ENCODE data around the gene NDUFS4. TPM values are rescaled to one million over a fixed set of nuclear protein-coding genes. Genes with fewer than 3 reads are reported as not detected.

The NDUFS4 gene
- total RNA-seq, 1 experiment from 2014 or later: 72.6 TPM

GRCh38 chr5:53568871-53569270 is 8.4 kb downstream of the NDUFS4 start:
- intact Hi-C loops (cut with micrococcal nuclease): loop anchor here (10.0 kb wide), 1 partner anchor 84 kb away; the partner anchor contains the start of gene FST
- Histone ChIP-seq H3K4me2 (ENCODE audit: low read length) (no peak overlapping the region), H3K27ac (ENCODE audit: low read length) (no peak overlapping the region), H3K4me1 (ENCODE audit: insufficient read depth, low read length) (peaks cover 8% of the 10 kb centered on the region; the same call in 1 of the 2 replicates), H3K9ac (ENCODE audit: low read length) (no peak overlapping the region), H3K4me3 (ENCODE audit: low read length) (no peak overlapping the region), H4K20me1 (ENCODE audit: low read length) (no peaks in the 10 kb centered on the region), H2AFZ (ENCODE audit: low read length) (no peak overlapping the region), H3K36me3 (ENCODE audit: low read depth, low read length) (no peaks in the 10 kb centered on the region), H3K9me2 (replicated peaks; ENCODE audit: low read length) (no peaks in the 10 kb centered on the region), H3K79me2 (ENCODE audit: low read length) (peaks cover 92% of the 10 kb centered on the region), H3K27me3 (ENCODE audit: low read length) (no peaks in the 10 kb centered on the region), H3F3A (ENCODE audit: low read length, unreplicated experiment) (no peaks in the 10 kb centered on the region), H3K9me3 (ENCODE audit: low read length) (no peaks in the 10 kb centered on the region)
- DNase-seq (no peak), ATAC-seq (0 out of 2 replicates have a peak, but pooled peaks have one; percentile 22)
- ChIA-PET POLR2A (ENCODE audit: unreplicated experiment) (no interaction called here), CTCF (no interaction called here)
- TF ChIP-seq EZH2 (IDR thresholded peaks at IDR 0.05; ENCODE audit: low read length, unreplicated experiment) (no peak), CTCF (conservative IDR thresholded peaks at IDR 0.05; ENCODE audit: low read depth, low read length) (no peak), EZH2phosphoT487 (IDR thresholded peaks at IDR 0.05; ENCODE audit: borderline replicate concordance, low read length) (no peak)
- BruUV-seq (replicated peaks): no TSS peak

- no peak overlapping the region for H3K4me3 ChIP-seq (ENCODE audit: low read length)
- peaks cover 8% of the 10 kb centered on the region; the same call in 1 of the 2 replicates for H3K4me1 ChIP-seq (ENCODE audit: insufficient read depth, low read length)
- intact Hi-C loops (cut with micrococcal nuclease): loop anchor here (10.0 kb wide), 1 partner anchor 85 kb away; the partner anchor contains the start of gene FST
- H4K20me1 ChIP-seq (ENCODE audit: low read length): no peaks in the 10 kb centered on the region
- H3K27ac ChIP-seq (ENCODE audit: low read length): no peak overlapping the region
- peaks cover 92% of the 10 kb centered on the region for H3K79me2 ChIP-seq (ENCODE audit: low read length)
- no TSS peak for BruUV-seq (replicated peaks)
- H3K27me3 ChIP-seq (ENCODE audit: low read length): no peaks in the 10 kb centered on the region
- H3K9ac ChIP-seq (ENCODE audit: low read length): no peak overlapping the region
- H2AFZ ChIP-seq (ENCODE audit: low read length): no peak overlapping the region
- ChIA-PET CTCF (no interaction called here), POLR2A (ENCODE audit: unreplicated experiment) (no interaction called here)
- TF ChIP-seq EZH2phosphoT487 (IDR thresholded peaks at IDR 0.05; ENCODE audit: borderline replicate concordance, low read length) (no peak), EZH2 (IDR thresholded peaks at IDR 0.05; ENCODE audit: low read length, unreplicated experiment) (no peak), CTCF (conservative IDR thresholded peaks at IDR 0.05; ENCODE audit: low read depth, low read length) (no peak)
- ATAC-seq: no peak; the same call in 1 of the 2 replicates
- H3K9me3 ChIP-seq (ENCODE audit: low read length): no peaks in the 10 kb centered on the region
- no peaks in the 10 kb centered on the region for H3F3A ChIP-seq (ENCODE audit: low read length, unreplicated experiment)
- no peak for DNase-seq
- no peaks in the 10 kb centered on the region for H3K9me2 ChIP-seq (replicated peaks; ENCODE audit: low read length)
- H3K4me2 ChIP-seq (ENCODE audit: low read length): no peak overlapping the region
- no peaks in the 10 kb centered on the region for H3K36me3 ChIP-seq (ENCODE audit: low read depth, low read length)
Measured at GRCh38 chr5:53569453-53569852, 9.0 kb downstream of the NDUFS4 start.

- Histone ChIP-seq H3K27ac (ENCODE audit: low read length) (no peak overlapping the region), H4K20me1 (ENCODE audit: low read length) (no peaks in the 10 kb centered on the region), H3K9me2 (replicated peaks; ENCODE audit: low read length) (no peaks in the 10 kb centered on the region), H3K9me3 (ENCODE audit: low read length) (no peaks in the 10 kb centered on the region), H3K4me1 (ENCODE audit: insufficient read depth, low read length) (peaks cover 8% of the 10 kb centered on the region; the same call in 1 of the 2 replicates), H3F3A (ENCODE audit: low read length, unreplicated experiment) (no peaks in the 10 kb centered on the region), H2AFZ (ENCODE audit: low read length) (no peak overlapping the region), H3K36me3 (ENCODE audit: low read depth, low read length) (no peaks in the 10 kb centered on the region), H3K4me2 (ENCODE audit: low read length) (no peak overlapping the region), H3K27me3 (ENCODE audit: low read length) (no peaks in the 10 kb centered on the region), H3K9ac (ENCODE audit: low read length) (no peak overlapping the region), H3K79me2 (ENCODE audit: low read length) (peaks cover 91% of the 10 kb centered on the region), H3K4me3 (ENCODE audit: low read length) (no peak overlapping the region)
- POLR2A ChIA-PET (ENCODE audit: unreplicated experiment): no interaction called here
- CTCF ChIA-PET: no interaction called here
- TF ChIP-seq EZH2 (IDR thresholded peaks at IDR 0.05; ENCODE audit: low read length, unreplicated experiment) (no peak), EZH2phosphoT487 (IDR thresholded peaks at IDR 0.05; ENCODE audit: borderline replicate concordance, low read length) (no peak), CTCF (conservative IDR thresholded peaks at IDR 0.05; ENCODE audit: low read depth, low read length) (no peak)
- no TSS peak for BruUV-seq (replicated peaks)
- intact Hi-C loops (cut with micrococcal nuclease): no loop called here
- ATAC-seq: no peak
- DNase-seq: no peak
Measured at GRCh38 chr5:53571403-53571802, 11.0 kb downstream of the NDUFS4 start.

Measured in PC-3 (cell line).